Fibroblast of skin of scalp (primary cell): ENCODE results near the gene NT5DC1.
A peak's percentile ranks its signal among the peaks of the same experiment; 100 is the strongest.
"Not testable (repeated sequence)": the region's sequence is repeated elsewhere in the genome, so short reads cannot be mapped to it uniquely, and the experiment has no call there.

Experiments
- DNase-seq: peaks from one replicate; pipeline ENCODE4 v3.0.0-alpha.2; 2013

The NT5DC1 gene

GRCh38 chr6:116280161-116280932 is 179.7 kb downstream of the NT5DC1 start:
- DNase-seq: no peak

DNA sequence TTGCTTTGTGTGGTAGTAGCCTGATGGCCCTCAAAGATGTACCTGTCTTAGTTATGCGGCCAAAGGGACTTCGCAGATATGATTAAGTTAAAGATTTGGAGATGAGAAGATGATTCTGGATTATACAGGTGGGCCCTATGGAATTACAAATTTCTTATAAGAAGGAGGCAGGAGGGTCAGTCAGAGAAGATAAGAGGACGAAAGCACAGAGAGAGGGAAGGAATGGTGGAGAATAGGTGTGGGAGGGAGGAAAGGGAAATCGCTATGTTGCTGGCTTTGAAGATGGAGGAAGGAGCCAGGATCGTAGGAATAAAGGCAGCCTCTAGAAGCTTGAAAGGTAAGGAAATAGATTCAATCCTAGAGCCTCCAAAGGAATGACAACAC is 180.3 kb downstream of the NT5DC1 start:
- DNase-seq: no peak

- DNase-seq: no peak
Observed at GRCh38 chr6:116282698-116283097, 182.0 kb downstream of the NT5DC1 start.

DNA sequence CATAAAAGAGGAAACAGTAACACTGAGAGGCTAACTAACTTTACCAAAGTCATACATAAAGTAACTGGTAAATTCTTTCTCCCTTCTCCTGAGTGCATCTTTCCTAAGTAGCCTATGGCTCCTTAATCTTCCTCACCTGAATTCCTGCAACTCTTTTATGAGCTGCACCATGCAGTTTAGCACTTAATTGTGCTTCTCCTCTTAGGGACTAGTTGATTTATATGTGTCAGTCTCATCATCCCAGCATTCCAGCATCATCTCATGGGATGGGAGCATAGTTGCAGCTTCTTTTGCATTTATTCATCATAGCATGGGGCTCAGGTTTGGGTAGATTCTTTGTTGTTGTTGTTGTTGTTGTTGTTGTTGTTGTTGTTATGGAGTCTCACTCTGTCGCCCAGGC is 182.5 kb downstream of the NT5DC1 start:
- no peak for DNase-seq

GRCh38 chr6:116284984-116285383 is 184.3 kb downstream of the NT5DC1 start:
- not testable (repeated sequence) for DNase-seq

DNA sequence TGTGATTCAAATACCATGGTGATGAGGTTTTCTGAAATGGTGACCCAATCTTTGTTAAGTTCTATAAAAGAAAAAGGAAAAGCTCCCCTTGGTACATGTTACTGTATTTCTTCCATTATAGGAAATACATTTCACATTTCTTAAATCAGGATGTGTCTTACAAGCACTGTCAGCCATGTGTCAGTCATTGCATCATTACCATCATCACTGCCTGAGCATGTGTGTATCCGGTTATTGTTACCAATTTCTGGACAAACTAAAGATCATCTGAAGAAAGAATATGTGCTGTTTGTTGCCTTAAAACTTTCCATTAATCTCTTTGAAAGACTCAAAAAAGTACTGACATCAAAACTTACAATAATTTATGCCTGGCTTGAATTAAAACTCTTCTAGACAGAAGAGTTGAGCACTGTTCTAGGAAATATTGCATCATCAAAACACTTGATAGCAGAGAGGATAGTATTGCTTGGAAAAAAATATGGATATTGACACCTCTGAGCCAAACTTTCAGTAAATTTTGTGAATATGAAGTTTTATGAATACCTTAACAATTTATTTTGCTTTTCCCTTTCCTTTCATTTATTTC is 186.2 kb downstream of the NT5DC1 start:
- peak; percentile 26 for DNase-seq

DNA sequence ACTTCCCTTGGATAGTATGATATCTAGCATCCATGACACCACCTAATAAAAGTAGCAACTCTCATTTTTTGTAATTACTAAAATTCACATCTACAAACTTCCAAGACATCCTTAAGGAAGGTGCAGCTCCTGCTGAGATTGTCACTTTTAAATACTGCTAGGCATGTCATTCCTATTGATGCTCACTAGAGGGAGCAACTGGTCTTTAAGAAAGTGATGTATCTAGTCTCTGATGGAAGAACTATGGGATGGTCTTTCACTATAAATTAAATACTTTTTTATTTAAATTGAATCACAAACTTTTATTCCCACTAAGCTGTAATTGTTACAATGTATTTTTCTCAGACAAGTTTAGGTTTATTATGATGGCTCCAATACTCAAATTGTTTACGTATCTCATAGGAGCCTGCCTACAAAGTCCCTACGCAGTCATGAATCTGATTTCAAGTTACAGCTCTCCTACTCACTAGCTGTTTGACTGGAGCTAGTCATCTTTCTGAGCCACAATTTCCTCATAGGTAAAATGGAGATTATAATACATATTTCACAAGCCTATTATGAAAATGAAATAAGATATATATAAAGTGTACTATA is 187.1 kb downstream of the NT5DC1 start:
- DNase-seq: peak; percentile 61

DNA sequence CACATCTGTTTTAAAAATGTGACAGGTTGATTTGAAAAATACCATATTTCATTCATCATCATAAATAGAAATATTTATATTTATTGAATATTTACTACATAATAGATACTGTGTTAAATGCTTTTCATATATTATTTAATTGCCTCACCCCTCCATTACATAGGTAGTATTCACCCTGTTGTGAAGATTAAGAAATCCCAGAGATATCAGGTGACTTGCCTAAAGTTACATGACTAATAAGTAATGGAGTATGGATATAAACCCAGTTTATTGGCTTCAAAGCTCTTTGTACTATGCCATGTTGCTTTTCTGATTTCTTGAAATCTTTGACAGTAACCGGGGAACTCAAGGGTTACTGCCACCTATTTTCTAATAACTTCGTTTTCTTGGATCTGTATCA is 189.2 kb downstream of the NT5DC1 start:
- no peak for DNase-seq

DNA sequence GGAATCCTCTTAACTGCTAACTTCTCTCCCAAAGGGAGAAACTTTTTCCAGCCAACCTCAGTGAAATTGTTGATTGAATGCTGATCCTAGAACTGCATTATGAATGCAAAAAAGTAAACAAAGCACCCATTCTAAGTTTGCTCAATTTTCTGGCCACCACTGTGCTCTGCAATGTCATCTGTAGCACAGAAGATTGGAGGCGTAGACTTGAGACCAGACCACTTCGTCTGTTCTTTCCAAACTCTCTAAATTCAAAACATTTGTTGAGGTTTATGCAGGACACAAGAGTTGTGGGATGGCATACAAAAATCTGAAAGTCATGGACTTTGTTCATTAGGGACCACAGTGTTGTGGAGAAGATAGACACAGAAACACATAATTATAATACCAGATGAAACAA is 190.1 kb downstream of the NT5DC1 start:
- DNase-seq: no peak

DNA sequence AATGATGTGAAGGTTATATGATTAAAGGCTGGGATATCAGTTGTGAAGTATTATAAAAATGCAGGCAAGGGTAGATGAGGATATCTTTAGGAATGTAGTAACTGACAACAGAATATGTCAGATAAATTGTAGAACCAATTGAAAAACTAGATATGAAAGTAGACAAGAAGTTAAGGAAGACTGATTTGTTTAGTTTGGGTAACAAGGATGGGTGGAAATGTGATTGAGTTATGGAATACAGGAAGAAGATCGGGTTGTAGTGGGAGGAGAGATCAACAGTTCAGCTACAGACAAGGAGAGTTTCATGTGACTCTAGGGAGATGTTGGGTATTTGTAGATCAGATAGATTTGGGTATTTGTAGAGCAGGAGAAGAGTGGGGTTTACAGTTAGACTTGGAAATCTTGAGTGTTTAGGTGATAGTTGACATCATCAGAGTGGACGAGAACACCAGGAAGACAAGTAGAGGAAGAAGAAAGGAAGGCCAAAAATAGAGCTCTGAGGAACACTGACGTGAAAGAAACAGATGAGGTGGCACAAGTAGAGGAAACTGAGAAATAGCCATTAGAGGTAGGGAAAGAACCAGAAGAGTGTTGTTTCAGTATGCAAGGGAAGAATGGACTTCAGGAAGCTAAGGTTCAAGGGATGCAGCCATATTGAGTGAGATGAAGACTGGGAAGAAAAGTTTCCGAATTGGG is 191.2 kb downstream of the NT5DC1 start:
- DNase-seq: peak; percentile 25

GRCh38 chr6:116292553-116292952 is 191.9 kb downstream of the NT5DC1 start:
- no peak for DNase-seq

DNA sequence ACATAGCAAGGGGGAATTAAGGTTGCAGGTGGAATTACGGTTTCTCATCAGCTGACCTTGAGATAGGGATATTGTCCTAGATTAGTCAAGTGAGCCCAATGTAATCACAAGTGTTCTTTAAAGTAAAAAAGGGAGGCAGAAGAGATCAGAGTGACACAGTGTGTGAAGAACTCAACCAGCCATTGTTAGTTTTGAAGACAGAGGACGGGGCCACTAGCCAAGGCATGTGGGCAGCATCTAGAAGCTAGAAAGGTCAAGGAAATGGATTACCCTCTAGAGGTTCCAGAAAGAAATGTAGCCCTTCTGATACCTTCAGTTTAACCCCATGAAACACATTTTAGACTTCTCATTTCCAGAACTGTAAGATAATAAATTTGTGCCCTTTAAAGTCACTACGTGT is 197.6 kb downstream of the NT5DC1 start:
- DNase-seq: no peak

DNA sequence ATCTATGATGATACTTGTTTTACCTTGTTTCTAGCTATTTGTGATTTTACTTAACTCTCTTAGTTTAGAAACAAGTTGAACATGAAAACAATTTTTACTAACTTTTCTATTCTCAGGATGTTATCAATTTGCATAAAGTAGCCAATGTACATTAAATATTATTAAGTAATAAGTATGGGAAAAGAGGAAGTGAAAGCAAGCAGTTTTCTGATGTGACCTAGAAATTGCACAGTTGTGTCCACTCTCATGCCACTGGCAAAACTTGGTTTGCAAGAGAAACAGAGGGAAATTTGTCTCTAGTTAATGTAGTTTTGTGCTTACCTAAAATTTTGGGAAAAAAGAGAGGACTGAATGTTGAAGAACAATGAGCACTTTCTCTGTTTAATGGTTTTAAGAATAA is 198.3 kb downstream of the NT5DC1 start:
- DNase-seq: no peak
